DOHH2 (cell line): ENCODE measurements around the gene PTPRT.

Source experiments
- H3F3A ChIP-seq: fragments of 200-600 bp; sonication (generic), shearing (Covaris generic); 2 replicates; pipeline ENCODE4 v1.6.0; 2016; ENCODE audit warnings: antibody characterized with exemption, mild to moderate bottlenecking; ENCODE audit not compliant: control insufficient read depth, insufficient read depth
- H3K27ac ChIP-seq: fragments of 200-600 bp; sonication (generic); 2 replicates; pipeline ENCODE4 v1.5.1; 2014; ENCODE audit warnings: low read depth, mild to moderate bottlenecking, low read length, moderate library complexity
- H3K27me3 ChIP-seq: fragments of 200-600 bp; sonication (generic); 2 replicates; pipeline ENCODE4 v1.6.1; 2014; ENCODE audit warnings: mild to moderate bottlenecking, low read length, mixed read lengths; ENCODE audit not compliant: control insufficient read depth
- H3K36me3 ChIP-seq: fragments of 200-600 bp; sonication (generic); 2 replicates; pipeline ENCODE4 v1.6.1; 2014; ENCODE audit warnings: mild to moderate bottlenecking, low read length, moderate library complexity, mixed read lengths; ENCODE audit not compliant: control insufficient read depth
- H3K4me1 ChIP-seq: fragments of 200-600 bp; sonication (generic); 2 replicates; pipeline ENCODE4 v1.6.1; 2014; ENCODE audit warnings: mild to moderate bottlenecking, low read length, mixed read lengths; ENCODE audit not compliant: control insufficient read depth
- H3K4me2 ChIP-seq: fragments of 200-600 bp; sonication (generic); 2 replicates; pipeline ENCODE4 v1.6.0; 2014; ENCODE audit warnings: mild to moderate bottlenecking, low read length, moderate library complexity
- H3K4me3 ChIP-seq: fragments of 200-600 bp; sonication (generic); 2 replicates; pipeline ENCODE4 v1.5.1; 2014; ENCODE audit warnings: mild to moderate bottlenecking, low read length, mixed read lengths
- H3K79me2 ChIP-seq: fragments of 200-600 bp; sonication (generic); 2 replicates; pipeline ENCODE4 v1.6.1; 2014; ENCODE audit warnings: mild to moderate bottlenecking, low read length, mixed read lengths; ENCODE audit not compliant: control insufficient read depth
- H3K9me2 ChIP-seq: fragments of 200-600 bp; sonication (generic); replicated peaks from 2 replicates; pipeline ENCODE4 v1.6.1; 2014; ENCODE audit warnings: mild to moderate bottlenecking, low read length, mixed read lengths; ENCODE audit not compliant: control insufficient read depth
- H3K9me3 ChIP-seq: fragments of 200-600 bp; sonication (generic); 2 replicates; pipeline ENCODE4 v1.6.1; 2014; ENCODE audit warnings: antibody characterized with exemption, low read length, mixed read lengths; ENCODE audit not compliant: control insufficient read depth, insufficient read depth
- H4K20me1 ChIP-seq: fragments of 200-600 bp; sonication (generic); 2 replicates; pipeline ENCODE4 v1.6.0; 2014; ENCODE audit warnings: low read depth, mild to moderate bottlenecking, antibody characterized with exemption, low read length, moderate library complexity; ENCODE audit not compliant: control insufficient read depth, insufficient read depth
- CTCF ChIP-seq: fragments of 200-600 bp; sonication (generic); IDR thresholded peaks from one replicate; pipeline ENCODE4 v1.5.1; 2014; ENCODE audit warnings: antibody characterized with exemption, mild to moderate bottlenecking, low read depth, low read length; ENCODE audit not compliant: poor library complexity, severe bottlenecking
- EZH2phosphoT487 ChIP-seq: fragments of 200-600 bp; sonication (generic); IDR thresholded peaks from 2 replicates; pipeline ENCODE4 v1.6.1; 2017; ENCODE audit warnings: borderline replicate concordance, mild to moderate bottlenecking, antibody characterized with exemption, low read length, moderate library complexity, mixed read lengths

Gene PTPRT

GRCh38 chr20:42482808-42483207 is 706.9 kb downstream of the PTPRT start:
- no peak for TF ChIP-seq CTCF
- TF ChIP-seq EZH2phosphoT487: no peak
- Histone ChIP-seq H3K4me1 (no peaks in the 10 kb centered on the region), H3K36me3 (no peaks in the 10 kb centered on the region), H3K79me2 (no peaks in the 10 kb centered on the region), H3K9me3 (no peaks in the 10 kb centered on the region), H3K4me2 (no peak overlapping the region), H3K27ac (no peak overlapping the region), H3F3A (no peaks in the 10 kb centered on the region), H3K9me2 (no peaks in the 10 kb centered on the region), H3K4me3 (no peak overlapping the region), H3K27me3 (no peaks in the 10 kb centered on the region), H4K20me1 (no peaks in the 10 kb centered on the region)

- no peak overlapping the region for H3K4me2 ChIP-seq
Observed at GRCh38 chr20:42475773-42476172, 713.9 kb downstream of the PTPRT start.

GRCh38 chr20:42474646-42475045 is 715.1 kb downstream of the PTPRT start:
- H3K4me3 ChIP-seq: no peak overlapping the region
- no peaks in the 10 kb centered on the region for H3K36me3 ChIP-seq
- H3K27ac ChIP-seq: no peak overlapping the region
- H3K4me1 ChIP-seq: no peaks in the 10 kb centered on the region
- H4K20me1 ChIP-seq: no peaks in the 10 kb centered on the region
- no peaks in the 10 kb centered on the region for H3K9me3 ChIP-seq
- H3K79me2 ChIP-seq: no peaks in the 10 kb centered on the region
- H3F3A ChIP-seq: no peaks in the 10 kb centered on the region
- no peak overlapping the region for H3K4me2 ChIP-seq
- H3K9me2 ChIP-seq: no peaks in the 10 kb centered on the region
- H3K27me3 ChIP-seq: no peaks in the 10 kb centered on the region
- TF ChIP-seq CTCF (no peak), EZH2phosphoT487 (no peak)

More at GRCh38 chr20:42475773-42476172, 713.9 kb downstream of the PTPRT start:
- Histone ChIP-seq H3K36me3 (no peaks in the 10 kb centered on the region), H3K79me2 (no peaks in the 10 kb centered on the region), H3K27ac (no peak overlapping the region), H3K4me1 (no peaks in the 10 kb centered on the region), H3K9me2 (no peaks in the 10 kb centered on the region), H3K9me3 (no peaks in the 10 kb centered on the region), H3K27me3 (no peaks in the 10 kb centered on the region), H3F3A (no peaks in the 10 kb centered on the region), H3K4me3 (no peak overlapping the region), H4K20me1 (no peaks in the 10 kb centered on the region)
- no peak for TF ChIP-seq CTCF
- no peak for TF ChIP-seq EZH2phosphoT487

DNA sequence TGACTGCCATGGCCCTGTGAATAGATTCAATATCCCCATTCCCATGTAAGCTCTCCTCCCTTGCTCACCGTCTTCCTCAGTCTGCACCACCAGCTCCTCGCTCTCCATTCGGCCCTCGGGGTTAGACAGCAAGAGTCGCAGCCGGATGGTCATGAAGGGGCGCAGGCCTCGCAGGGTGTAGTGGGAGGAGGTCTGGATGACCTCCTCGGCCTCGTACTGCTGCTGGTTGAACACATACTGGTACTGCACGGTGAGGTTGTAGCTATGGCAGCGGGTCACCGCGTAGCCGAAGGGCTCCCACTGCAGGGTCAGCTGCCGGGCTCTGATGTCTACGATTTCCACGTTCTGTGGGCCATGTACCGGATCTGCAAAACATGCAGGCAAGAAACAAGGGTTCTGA is 717.5 kb downstream of the PTPRT start:
- H4K20me1 ChIP-seq: no peaks in the 10 kb centered on the region
- H3K27ac ChIP-seq: no peak overlapping the region
- H3K36me3 ChIP-seq: no peaks in the 10 kb centered on the region
- H3K79me2 ChIP-seq: no peaks in the 10 kb centered on the region
- no peak overlapping the region for H3K4me2 ChIP-seq
- no peaks in the 10 kb centered on the region for H3K9me3 ChIP-seq
- no peaks in the 10 kb centered on the region for H3K9me2 ChIP-seq
- no peaks in the 10 kb centered on the region for H3F3A ChIP-seq
- no peak for TF ChIP-seq CTCF
- TF ChIP-seq EZH2phosphoT487: no peak
- H3K4me1 ChIP-seq: no peaks in the 10 kb centered on the region
- no peak overlapping the region for H3K4me3 ChIP-seq
- H3K27me3 ChIP-seq: no peaks in the 10 kb centered on the region
